ENCODE data around the gene TCF7L2.

Gene TCF7L2

DNA sequence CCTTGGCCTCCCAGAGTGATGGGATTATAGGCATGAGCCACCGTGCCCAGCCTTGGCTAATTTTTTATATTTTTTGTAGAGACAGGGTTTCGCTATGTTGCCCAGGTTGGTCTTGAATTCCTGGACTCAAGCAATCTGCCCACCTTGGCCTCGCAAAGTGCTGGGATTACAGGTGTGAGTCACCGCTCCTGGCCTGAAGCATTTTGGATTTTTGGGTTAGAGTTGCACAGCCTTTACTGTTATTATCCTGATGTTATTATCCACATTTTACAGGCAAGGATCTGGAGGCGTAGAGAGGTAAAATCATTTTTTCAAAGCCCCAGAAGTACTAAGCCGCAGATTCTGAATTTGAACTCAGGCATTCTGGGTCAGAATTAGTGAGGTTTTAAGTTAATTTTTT, 75.4 kb downstream of the TCF7L2 start:
- no peak for DNase-seq

DNA sequence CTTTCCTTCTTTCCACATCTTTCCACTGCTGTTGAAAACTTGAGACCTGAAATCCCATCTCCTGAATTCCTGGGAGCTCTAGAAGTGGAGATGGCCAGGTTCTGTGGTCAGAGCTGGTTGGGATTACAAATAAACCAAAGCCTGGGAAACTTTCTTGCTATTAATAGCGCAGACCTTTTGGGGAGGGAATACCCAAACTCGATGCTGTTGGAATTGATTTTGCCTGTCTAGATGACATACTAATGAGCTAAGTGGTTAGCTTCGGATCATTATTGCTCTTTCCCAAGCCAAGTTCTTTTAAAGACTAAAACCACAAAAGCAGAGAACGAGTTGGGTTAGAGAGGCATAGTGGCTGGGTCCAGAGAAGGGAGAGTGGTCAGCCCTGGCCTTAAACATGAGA, 76.6 kb downstream of the TCF7L2 start:
- DNase-seq, result no peak

DNA sequence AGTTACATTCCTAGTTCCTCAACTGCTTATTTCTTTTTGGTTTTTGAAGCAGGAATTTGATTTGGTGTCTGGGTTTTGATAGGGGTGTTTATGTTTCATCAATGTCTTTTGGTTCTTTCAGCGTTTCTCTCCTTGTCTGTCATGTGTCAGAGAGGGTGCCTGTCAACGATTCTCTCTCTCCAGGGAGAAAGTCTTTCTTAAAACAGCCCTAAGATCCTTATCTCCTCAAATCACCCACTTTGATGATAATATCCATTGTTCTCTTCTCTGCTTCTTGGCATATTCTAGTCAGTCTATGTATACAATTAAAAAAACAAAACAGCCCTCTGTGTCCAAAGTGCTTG, 77.2 kb downstream of the TCF7L2 start:
- no peak for DNase-seq

DNA sequence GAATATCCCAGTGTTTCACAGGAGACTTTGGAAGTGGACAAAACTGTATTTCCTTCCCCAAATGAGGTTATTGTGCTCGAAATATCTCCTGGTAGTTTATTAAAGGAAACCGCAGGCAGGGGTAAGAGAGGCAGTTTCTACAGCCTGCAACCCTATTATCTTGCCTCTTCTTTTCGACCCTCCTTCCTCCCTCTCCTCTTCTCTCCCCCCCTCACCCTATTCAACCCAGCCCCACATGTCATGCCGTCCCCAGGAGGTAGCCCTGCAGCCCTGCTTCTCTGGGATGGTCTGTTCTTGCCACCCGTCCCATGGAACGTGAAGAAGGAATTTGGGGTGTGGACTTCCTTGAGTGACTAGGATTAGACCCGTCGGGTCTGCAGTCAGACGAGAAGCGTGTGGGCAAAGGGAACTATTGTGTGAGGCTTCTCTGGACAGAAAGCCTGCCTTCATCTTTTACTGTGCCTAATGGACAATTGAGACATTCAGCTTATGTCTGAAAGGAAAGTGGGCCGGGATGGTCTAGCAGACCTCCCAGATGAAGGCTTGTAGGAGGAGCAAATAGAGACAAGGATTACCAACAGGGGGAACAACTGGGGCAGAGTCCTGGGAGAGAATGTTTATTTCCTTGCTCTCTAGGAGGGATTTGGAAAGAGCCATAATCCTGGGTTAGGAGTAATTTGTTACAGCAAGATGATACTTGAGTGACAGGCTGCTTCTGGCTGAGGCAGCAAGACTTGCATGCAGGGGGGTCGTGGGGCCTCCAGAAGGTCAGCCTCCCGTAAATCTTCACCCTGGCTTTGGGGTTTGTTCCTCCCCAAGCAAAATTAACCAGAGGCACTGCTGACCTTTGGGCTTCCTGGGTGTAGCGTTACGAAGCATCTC, 77.8 kb downstream of the TCF7L2 start:
- DNase-seq, result no peak

DNA sequence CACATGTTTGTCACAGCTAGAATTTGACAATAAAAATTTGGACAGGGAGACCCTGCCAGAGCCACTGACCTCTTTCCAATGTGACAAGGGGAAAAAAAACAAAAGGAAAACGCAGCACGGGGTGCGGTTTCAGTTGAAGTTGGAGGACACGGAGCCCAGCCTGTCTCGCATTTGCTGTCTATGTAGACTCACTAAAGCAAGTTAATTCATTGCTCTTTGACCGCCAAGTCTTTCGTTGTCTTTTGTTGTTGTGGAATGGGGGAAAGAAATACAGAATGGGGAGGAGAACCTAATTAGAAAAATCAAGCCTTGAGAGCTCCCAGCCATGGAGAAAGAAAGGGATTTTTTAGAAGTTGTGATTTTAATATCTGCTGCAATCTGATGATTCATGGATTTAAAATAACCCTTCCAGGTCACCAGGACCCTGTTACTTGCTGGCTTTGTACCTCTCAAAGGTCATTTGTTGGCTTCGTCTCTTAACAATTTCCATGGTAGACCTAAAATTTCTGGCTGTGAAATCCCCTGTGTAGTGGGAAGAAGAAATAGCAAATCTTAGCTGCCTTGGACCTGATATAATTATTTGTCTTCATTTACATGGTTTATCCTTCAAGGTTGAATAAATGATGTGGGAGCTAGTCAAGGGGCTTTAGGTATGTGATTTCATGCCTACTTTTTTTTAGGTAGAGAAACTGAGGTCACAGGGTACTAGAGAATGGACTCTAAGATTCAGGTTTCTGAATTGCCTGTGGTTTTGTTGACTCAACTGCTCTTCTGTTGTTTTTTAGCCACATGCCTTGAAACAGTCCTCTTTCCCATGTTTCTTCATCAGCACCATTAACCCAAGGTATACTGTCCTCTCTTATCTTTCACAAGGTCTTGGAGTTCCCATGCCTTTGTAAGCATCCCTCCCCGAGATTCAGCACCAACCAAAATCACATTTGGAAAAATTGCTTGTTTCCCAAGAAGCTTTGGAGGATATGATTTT, 78.7 kb downstream of the TCF7L2 start:
- DNase-seq, result no peak

DNA sequence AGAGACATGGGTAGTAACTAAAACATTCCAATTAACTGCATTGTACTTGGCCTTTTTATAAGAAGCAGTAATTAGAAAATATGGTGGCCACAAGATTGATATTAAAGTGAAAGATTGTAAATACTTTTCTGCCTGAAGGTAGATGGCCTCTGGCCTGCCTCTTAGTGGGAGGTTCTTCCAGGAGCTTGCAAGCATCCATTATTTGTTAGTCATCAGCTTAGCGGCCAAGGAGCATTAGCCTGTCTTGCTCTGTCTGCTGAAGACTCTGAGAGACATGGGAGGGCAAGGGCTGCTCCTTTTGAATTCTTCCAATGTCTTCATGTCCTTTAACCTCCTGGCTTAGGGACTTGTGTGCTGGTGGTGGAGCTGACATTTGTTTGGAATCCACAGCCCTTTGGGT, 80.4 kb downstream of the TCF7L2 start:
- no peak for DNase-seq

DNA sequence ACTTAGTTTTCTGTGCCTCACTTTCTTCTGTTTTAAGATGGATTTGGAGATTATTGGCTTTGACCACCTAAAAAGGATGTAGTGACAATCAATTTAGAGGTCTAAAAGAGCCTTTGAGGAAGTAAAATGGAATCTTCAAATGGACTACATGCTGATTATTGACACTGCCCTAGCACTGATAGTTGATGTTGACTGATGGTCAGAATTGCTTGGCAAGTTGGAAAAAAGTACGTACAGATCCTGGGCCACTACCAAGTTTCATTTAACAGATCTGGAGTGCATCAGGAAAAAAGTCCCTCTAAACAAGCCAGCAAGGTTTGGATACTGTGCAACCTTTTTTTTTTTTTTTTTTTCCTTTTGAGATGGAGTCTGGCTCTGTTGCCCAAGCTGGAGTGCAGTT, 81.1 kb downstream of the TCF7L2 start:
- DNase-seq, result no peak

DNA sequence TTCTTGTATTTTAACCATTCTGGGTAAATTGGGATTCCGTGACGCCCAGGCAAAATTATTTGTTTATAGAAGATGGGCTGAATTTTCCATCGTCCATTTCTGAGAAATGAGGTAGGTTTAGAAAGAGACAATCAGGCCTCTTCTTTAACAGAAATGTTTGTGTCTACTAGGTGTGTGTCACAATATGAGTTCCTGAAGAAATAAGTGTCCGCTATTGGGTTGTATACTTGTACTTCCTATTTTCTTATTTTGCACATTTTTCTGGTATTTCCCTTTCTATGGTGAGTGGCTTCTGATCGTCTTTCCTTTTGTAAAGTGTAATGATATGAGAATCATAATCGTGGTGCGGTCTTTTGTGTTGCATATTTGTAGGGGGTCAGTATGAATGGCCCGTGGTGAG, 83.9 kb downstream of the TCF7L2 start:
- no peak for DNase-seq

DNA sequence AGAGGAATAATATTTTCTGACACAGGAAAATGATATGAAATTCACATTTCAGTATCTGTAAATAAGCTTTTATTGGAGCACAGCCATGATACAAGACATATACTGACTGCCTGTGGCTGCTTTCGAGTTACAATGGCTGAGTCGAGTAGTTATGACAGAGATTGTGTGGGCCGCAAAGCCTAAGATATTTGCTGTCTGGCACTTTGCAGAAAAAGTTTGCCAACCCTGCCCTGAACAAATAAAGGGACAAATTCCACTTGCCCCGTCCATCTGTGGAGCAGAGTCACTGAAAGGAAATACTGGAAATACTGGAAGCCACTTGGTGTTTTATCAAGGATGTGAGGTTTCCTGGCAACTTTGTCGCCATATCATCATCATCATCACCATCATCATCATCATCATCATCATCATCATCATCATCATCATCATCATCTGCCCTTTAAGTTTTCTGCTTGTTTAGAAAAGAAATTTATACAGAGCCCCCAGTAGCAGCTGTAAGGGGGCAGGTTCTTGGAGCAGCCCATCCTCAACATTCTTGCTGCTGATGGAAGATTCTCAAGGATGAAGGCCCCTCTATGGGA, 85.8 kb downstream of the TCF7L2 start:
- no peak for DNase-seq

DNA sequence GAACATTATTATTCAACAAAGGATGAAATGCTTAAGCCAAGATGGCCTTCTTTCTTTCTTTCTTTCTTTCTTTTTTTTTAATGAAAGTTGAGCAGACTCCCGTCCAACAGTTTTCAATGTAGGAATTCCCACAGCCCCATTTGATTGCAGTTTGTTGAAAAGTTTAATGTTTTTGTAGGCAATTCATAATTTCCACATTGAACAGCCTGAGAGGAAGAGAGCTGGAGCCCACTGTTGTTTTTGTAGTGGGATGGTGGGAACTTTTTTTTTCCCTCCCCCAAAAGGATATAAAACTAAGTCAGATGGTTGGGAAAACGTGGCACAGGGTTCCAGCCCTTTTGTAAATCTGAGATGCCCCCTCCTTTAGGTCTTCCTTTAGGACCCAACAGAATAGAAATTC, 86.6 kb downstream of the TCF7L2 start:
- DNase-seq, result no peak

DNA sequence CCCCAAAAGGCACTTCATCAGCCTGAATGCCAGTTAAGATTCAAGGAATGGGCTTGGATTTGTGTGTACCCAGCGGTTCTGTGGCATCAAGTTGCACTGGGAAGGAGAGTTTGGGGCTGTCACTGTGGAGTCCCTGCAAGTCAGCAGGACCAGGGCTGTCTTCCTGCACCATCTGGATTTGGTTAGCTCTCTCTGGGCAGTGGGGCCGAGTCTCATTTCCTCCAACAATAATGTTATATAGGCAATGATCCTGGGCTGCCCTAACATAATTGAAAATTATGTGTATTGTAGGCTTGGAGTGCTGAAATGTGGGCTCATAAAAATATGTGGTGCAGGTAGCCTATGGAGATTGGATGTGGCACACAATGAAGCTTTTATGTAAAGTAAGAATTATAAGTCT, 87.2 kb downstream of the TCF7L2 start:
- no peak for DNase-seq

DNA sequence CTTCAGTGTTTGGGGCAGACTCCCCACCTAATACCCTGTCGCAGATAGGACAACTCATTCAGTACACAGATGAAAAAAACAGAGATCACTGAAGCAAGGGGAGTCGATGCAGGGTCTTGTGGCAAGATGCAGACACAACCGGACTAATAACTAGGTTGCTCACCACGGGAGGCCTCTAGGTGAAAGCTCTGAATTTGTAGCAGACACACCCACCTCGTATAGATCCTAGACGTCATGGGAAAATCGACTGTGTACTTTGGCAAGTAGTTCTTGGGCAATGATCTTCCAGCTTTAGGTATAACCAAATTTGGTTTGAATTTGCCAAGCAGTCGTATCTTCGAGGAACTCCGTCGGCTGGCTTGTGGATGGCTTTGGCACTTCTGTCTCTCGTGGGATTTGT, 88.1 kb downstream of the TCF7L2 start:
- no peak for DNase-seq

DNA sequence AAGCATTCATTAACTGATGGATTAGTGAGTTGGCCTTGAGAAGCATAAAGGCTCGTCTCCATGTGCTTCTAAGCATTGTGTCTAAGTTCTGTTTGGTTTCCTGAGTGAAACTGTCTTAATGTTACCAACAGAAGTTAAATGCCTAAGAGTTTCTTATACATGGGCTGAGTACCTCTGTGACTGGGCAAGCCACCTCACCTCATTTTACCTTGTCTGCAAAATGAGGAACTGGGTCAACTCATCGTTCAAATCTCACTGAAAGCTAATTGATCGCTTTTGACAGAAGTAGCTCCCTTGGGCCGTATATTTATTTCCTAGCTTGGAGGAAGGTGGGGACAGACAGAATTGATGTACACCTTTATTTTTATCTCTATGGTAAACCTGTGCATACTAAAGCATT, 88.9 kb downstream of the TCF7L2 start:
- no peak for DNase-seq

DNA sequence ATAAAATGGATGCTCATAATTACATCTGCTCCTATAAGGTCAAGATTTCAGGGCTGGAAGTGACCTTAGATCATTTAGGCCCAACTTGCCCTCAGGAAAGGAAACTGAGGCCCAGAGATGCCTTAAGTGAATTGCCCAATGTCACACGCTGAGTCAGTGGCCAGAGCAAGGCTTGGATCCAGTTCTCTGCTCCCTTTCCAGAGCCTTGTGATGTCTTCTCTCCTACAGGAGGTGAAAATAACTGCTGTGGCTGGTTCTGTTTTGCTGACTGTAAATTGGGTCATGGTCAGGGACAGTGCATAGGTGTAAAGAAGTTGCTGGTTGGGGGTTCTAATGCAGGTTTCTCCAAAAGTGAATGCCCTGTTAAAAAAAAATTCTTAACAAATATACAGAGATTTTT, 91.3 kb downstream of the TCF7L2 start:
- no peak for DNase-seq

DNA sequence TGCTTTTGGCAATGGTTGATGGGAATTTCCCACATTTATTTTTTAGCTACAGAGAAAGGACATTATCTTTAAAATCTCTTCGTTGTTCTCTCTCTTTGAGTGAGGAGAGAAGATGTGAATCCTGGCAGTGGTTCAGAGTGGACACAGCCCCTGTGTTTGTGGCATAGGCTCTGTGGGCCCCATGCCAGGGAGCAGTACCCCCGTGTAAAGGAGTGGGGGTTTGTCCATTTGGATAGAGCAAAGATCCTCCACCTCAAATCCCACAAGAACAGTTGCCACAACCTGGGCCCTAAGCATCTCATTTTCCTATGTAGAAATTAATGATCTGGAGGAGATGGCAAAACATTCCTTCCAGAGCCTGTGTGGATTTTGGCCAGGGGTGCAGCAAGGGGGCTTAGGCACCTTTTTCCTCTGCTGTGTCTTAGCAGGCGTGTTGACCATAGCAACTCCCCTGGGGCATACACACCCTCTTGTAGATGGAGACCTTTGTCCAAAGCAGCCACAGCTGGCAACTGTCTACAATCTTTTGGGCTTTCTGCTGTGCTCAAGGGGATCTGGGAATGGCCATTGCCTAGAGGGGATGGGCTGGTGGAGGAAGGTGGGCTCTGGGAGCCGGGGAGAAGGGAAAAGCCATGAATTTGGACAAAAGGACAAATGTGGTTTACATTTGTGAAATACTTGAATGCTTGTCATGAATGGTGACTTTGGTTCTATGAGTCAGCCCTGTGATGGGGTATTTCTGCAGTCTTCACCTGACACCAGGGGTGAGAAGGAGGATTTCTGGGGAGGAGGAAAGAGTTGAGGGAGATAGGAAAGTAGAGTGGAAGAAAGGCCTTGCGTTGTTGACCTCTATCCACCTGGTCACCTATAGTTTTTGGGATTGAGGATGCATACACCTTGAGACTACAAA, 92.0 kb downstream of the TCF7L2 start:
- DNase-seq, result no peak

DNA sequence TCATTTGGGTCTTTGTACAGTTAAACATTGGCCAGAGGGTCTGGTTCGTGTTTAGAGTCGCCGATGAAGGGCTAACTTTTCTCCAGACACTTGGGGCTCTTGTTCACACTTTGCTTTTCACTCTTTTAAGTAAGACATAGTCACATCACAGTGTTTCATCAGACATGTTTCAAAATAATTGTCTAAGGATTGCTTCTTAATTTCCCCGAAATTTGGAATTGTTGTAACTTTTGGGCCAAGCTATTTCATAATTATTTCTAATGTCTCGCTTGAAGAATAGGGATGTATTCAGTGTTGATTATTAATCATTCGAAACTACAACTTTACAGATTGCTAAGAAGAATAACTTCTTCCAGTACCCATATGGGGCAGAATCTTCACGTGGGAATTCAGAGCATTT, 92.8 kb downstream of the TCF7L2 start:
- no peak for DNase-seq

DNA sequence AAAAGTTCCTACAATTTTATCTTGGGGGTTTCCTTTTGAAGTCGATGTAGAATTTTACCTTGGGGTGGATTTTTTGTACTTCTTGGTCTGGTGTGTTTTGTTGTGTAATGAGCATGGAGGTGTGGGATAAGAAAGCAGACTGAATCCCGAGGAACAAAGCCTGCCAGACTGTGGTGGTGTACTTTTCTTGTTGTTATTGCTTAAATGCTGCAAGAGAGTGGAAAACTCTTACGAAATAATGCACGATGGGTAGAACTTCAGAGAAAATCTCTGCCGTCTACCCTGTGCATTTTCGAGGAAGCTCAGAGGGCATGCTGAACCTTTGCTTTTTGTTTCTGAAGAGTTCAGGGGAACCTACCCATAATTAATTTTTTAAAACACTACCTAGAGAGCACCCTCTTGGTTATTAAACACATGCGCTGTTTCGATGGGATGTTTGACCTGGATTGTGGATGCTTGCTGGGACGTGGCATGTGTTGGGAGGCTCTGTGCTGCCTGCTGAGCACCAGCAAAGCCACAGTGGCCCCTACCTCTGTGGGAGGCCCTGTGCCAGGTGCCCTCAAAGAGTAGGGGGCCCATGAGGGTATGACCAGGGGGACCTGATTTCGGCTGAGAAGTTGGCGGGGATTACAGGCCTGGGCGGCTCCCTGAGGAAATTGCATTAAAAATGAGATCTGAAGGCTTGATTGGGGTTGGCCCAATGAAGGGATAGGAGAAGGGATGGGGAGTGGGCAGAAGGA, 94.1 kb downstream of the TCF7L2 start:
- no peak for DNase-seq

DNA sequence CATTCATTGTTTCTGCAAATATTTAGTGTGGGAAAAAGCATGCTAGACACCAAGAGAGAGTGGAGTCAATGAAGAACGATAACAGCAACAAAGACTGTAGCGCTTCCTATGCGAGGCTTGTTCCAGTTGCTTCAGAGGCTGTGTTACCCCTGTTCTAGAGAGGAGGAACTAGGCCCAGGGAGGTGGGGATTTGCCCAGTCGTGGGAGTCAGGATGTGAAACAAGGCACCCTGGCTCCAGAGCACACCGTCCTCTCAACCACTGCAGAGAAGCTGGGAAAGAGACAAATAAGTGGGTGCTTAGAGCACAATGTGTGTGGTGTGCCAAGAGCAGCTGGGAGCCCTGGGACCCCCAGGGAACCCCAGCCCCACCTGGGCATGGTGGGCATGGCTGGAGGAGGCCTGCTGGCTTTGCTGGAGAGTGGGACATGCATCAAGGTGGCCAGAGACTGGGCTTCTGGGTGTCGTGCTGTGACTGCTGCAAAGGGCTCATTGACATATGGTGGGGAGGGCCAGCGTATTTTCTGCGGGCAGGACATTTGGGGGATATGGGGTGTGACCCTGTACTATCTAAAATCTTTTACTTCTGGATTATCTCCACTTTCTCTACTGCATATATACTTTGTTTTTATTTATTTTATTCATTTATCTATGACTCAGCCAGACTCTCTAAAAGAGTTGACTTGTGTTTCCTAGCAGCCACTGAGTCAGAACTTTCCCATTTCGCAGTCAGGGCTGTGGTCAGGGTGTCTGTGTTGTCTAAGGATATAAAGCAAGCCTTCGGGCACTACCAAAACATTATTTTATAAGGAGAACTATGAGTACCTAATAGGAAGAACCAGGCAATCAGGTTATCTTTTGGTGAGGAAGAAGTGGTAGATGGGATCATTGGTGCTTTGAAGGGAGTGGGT, 95.4 kb downstream of the TCF7L2 start:
- no peak for DNase-seq

DNA sequence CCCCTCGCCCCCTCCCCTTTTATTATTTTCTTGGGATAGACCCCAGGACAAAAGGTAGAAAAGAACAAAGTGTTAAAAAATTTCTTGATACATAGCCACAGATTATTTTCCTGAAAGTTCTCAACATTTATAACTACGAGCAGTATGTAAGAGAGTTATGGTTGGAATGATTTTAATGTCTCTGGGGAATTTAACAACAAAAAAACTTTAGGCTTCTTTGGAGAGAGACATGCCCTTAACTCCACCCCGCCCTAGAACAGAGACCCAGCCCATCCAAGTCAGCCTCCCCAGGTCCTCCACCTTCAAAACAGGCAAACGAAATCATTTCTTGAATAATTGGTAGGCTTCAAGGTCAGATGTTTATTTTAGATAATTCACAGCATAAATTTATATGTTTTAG, 97.1 kb downstream of the TCF7L2 start:
- no peak for DNase-seq

DNA sequence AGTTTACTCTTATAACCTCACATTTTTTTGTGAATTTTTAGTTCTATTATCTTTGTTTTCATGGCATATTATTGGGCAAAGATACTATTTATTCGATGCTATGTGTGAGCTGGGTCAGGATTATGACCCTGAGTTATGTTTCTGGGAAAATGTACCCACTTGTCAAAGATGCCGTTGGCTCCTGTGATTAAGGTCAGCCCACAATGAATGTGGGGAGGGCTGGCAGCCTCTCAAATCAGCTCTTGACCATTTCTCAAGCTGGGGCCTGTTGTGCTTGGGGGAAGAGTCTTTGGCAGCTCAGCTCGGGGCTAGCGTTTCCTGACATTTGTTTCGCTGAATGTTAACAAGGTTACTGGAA, 97.5 kb downstream of the TCF7L2 start:
- DNase-seq, result no peak

All from bone marrow (tissue), 2 donors.